SU-DHL-6 (cell line): ENCODE results near the gene TMEM42.

Experiments
- H2AFZ ChIP-seq: fragments of 200-600 bp; sonication (generic); 2 replicates; pipeline ENCODE4 v1.6.1; 2014; ENCODE audit warnings: low read depth, mild to moderate bottlenecking, moderate library complexity, mixed read lengths, antibody characterized with exemption, low read length; ENCODE audit not compliant: severe bottlenecking
- H3F3A ChIP-seq: fragments of 200-600 bp; shearing (Covaris generic); 2 replicates; pipeline ENCODE4 v1.6.0; 2016; ENCODE audit warnings: antibody characterized with exemption, mild to moderate bottlenecking; ENCODE audit not compliant: insufficient read depth
- H3K27ac ChIP-seq: fragments of 200-600 bp; sonication (generic); 2 replicates; pipeline ENCODE4 v1.5.1; 2016; ENCODE audit warnings: low read depth, mild to moderate bottlenecking, low read length, moderate library complexity, mixed read lengths
- H3K27me3 ChIP-seq: fragments of 200-600 bp; sonication (generic), shearing (Covaris generic); 2 replicates; pipeline ENCODE4 v1.6.0; 2014; ENCODE audit warnings: mild to moderate bottlenecking, low read length
- H3K36me3 ChIP-seq: fragments of 200-600 bp; sonication (generic); 2 replicates; pipeline ENCODE4 v1.6.1; 2014; ENCODE audit warnings: mild to moderate bottlenecking, low read length, mixed read lengths
- H3K4me2 ChIP-seq: fragments of 300-600, 200-600 bp; shearing (Covaris generic), sonication (generic); 2 replicates; pipeline ENCODE4 v1.6.0; 2014; ENCODE audit warnings: low read length, low read depth, mild to moderate bottlenecking; ENCODE audit not compliant: poor library complexity, severe bottlenecking
- H3K4me3 ChIP-seq: fragments of 200-600 bp; sonication (generic); 2 replicates; pipeline ENCODE4 v1.5.1; 2014; ENCODE audit warnings: antibody characterized with exemption, low read length, mild to moderate bottlenecking, mixed read lengths; ENCODE audit not compliant: insufficient read depth, poor library complexity, severe bottlenecking
- H3K79me2 ChIP-seq: fragments of 200-600 bp; sonication (generic); 2 replicates; pipeline ENCODE4 v1.6.1; 2014; ENCODE audit warnings: mild to moderate bottlenecking, low read length, moderate library complexity; ENCODE audit not compliant: insufficient read depth
- H3K9ac ChIP-seq: fragments of 200-600 bp; sonication (generic); 2 replicates; pipeline ENCODE4 v1.7.0; 2014; ENCODE audit warnings: mild to moderate bottlenecking, low read length
- H3K9me2 ChIP-seq: fragments of 200-600 bp; sonication (generic); replicated peaks from 2 replicates; pipeline ENCODE4 v1.6.1; 2014; ENCODE audit warnings: low read length; ENCODE audit not compliant: insufficient read depth
- H3K9me3 ChIP-seq: fragments of 200-600 bp; sonication (generic); 2 replicates; pipeline ENCODE4 v1.6.1; 2014; ENCODE audit warnings: low read length, mixed read lengths; ENCODE audit not compliant: insufficient read depth
- H4K20me1 ChIP-seq: fragments of 200-600 bp; sonication (generic); 2 replicates; pipeline ENCODE4 v1.6.1; 2014; ENCODE audit warnings: low read depth, mild to moderate bottlenecking, antibody characterized with exemption, low read length, moderate library complexity, mixed read lengths
- EZH2phosphoT487 ChIP-seq: fragments of 200-600 bp; sonication (generic), shearing (Covaris generic); conservative IDR thresholded peaks from 2 replicates; pipeline ENCODE4 v1.6.1; 2018; ENCODE audit warnings: mild to moderate bottlenecking, antibody characterized with exemption, low read length, moderate library complexity, mixed read lengths
- TF ChIP-seq, protein P1 (sequence below): fragments of 200-600 bp; sonication (generic); IDR thresholded peaks from one replicate; pipeline ENCODE4 v1.5.1; 2017; ENCODE audit warnings: antibody characterized with exemption, mild to moderate bottlenecking, low read length, moderate library complexity; ENCODE audit not compliant: insufficient read depth, poor library complexity, severe bottlenecking

Gene TMEM42

DNA sequence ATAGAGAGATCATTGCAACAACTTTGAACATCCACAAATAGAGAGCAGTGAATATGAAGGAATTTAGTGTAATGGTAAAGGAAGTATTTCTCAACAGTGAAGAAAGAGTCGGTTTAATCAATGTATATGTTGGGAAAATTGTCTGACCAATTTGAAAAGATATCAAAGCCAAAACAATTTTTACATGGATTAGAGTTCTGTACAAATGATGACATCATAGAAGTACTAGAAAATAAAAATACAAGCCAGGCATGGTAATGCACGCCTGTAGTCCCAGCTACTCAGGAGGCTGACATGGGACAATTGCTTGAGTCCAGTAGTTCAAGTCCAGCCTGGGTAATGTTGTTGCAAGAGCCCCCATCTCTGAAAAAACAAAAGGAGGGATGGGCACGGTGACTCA, 26.0 kb upstream of the TMEM42 start:
- Histone ChIP-seq H3K79me2 (no peaks in the 10 kb centered on the region), H3K9me2 (no peaks in the 10 kb centered on the region), H3K9me3 (0 out of 2 replicates have a peak, but pooled peaks cover 5% of the 10 kb centered on the region), H3K27me3 (no peaks in the 10 kb centered on the region), H3F3A (no peaks in the 10 kb centered on the region; the same call in 1 of the 2 replicates), H3K27ac (no peak overlapping the region), H3K4me2 (no peak overlapping the region), H3K4me3 (no peak overlapping the region), H4K20me1 (no peaks in the 10 kb centered on the region), H3K9ac (no peak overlapping the region), H3K36me3 (peaks cover 79% of the 10 kb centered on the region), H2AFZ (no peak overlapping the region)
- TF ChIP-seq, protein P1, sequence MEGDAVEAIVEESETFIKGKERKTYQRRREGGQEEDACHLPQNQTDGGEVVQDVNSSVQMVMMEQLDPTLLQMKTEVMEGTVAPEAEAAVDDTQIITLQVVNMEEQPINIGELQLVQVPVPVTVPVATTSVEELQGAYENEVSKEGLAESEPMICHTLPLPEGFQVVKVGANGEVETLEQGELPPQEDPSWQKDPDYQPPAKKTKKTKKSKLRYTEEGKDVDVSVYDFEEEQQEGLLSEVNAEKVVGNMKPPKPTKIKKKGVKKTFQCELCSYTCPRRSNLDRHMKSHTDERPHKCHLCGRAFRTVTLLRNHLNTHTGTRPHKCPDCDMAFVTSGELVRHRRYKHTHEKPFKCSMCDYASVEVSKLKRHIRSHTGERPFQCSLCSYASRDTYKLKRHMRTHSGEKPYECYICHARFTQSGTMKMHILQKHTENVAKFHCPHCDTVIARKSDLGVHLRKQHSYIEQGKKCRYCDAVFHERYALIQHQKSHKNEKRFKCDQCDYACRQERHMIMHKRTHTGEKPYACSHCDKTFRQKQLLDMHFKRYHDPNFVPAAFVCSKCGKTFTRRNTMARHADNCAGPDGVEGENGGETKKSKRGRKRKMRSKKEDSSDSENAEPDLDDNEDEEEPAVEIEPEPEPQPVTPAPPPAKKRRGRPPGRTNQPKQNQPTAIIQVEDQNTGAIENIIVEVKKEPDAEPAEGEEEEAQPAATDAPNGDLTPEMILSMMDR, result no peak
- no peak for TF ChIP-seq EZH2phosphoT487

DNA sequence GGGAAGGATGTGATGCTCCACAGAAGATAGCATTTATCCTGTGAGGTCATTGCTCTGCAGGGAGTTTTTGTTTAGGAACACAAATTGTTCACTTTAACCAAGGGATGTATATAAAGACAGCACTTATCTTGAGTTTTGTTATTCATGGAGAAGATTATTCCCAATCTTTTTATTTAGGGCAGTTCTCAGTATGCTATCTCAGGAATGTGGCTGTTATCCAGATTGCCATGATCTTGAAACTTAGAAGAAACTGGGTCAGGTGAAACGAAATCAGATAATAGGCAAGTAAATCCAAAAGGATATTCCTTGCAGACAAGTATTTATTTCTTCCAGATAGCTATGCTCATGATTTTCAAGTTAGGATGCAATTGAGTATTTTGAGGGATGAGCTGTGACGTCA, 19.3 kb upstream of the TMEM42 start:
- TF ChIP-seq EZH2phosphoT487, result no peak
- TF ChIP-seq, protein P1, result no peak
- Histone ChIP-seq H2AFZ (no peak overlapping the region), H3K27me3 (no peaks in the 10 kb centered on the region), H3F3A (no peaks in the 10 kb centered on the region; the same call in 1 of the 2 replicates), H3K9ac (no peak overlapping the region), H3K9me2 (no peaks in the 10 kb centered on the region), H3K4me2 (no peak overlapping the region), H3K79me2 (no peaks in the 10 kb centered on the region), H3K27ac (no peak overlapping the region), H3K9me3 (no peaks in the 10 kb centered on the region), H3K4me3 (no peak overlapping the region), H4K20me1 (no peaks in the 10 kb centered on the region), H3K36me3 (peaks cover 67% of the 10 kb centered on the region)

DNA sequence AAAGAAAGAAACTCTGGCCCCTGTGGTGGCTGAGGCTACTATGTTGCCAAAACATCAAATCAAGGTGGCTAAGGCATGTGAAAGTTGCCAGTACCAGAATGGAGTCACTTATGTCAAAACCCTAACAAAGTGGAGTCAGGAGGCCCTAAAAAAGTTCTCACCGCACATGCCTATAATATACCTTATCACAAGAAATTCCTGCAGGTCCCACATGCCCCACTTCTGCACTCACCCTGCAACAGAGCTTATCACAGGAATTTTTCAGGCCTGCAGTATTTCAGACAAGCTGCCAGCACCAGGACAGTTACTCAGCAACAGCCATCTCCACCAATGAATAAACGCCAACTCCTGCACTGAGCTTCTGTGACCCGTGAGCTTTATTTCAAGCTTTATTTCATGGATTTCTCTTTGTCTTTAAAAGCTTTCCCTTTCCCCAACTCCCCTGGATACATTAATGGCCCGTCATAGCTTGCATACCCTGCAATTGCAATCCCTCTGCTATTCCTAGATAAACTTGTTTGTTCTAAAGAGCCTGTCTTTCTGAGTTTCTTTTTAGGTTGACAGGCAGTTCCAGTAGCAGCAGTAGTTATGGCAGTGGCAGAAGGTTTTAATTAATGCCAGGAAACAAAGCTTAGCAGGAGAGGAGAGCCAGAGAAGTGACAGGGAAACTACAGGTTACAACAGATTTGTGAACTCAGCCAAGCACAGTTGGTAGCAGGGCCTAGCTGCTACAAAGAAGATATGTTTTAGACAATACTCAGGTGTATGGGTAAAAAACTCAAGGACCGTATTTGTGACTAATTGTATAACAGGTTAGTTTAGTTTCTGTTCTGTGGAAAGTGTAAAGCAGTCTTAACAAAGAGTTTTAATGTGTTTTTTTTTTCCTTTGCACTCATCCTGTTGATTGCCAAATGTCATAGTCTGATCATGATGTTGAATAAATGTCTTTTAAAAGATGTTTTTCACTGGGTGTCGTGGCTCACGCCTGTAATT, 15.9 kb upstream of the TMEM42 start:
- no peak overlapping the region for H3K27ac ChIP-seq
- H3K79me2 ChIP-seq, result no peaks in the 10 kb centered on the region
- peaks cover 74% of the 10 kb centered on the region for H3K36me3 ChIP-seq
- H3K9ac ChIP-seq, result no peak overlapping the region
- no peak overlapping the region for H2AFZ ChIP-seq
- H3K9me2 ChIP-seq, result no peaks in the 10 kb centered on the region
- H4K20me1 ChIP-seq, result no peaks in the 10 kb centered on the region
- no peak overlapping the region for H3K4me2 ChIP-seq
- TF ChIP-seq, protein P1, result no peak
- H3F3A ChIP-seq, result 0 out of 2 replicates have a peak, but pooled peaks cover 7% of the 10 kb centered on the region
- no peaks in the 10 kb centered on the region for H3K9me3 ChIP-seq
- H3K4me3 ChIP-seq, result no peak overlapping the region
- no peaks in the 10 kb centered on the region for H3K27me3 ChIP-seq
